NT2/D1 (cell line): ENCODE results near the gene ZNF280A.
"Not testable (repeated sequence)": the region's sequence is repeated elsewhere in the genome, so short reads cannot be mapped to it uniquely, and the experiment has no call there.

Experiments
- DNase-seq: peaks from one replicate; pipeline ENCODE4 v3.0.0-alpha.2; 2011; ENCODE audit warnings: low read depth, low spot score
- H3K27me3 ChIP-seq: 2 replicates; pipeline ENCODE4 v1.6.0; 2011; ENCODE audit warnings: mild to moderate bottlenecking; ENCODE audit not compliant: insufficient read length, insufficient read depth
- H3K36me3 ChIP-seq: 2 replicates; pipeline ENCODE4 v1.6.1; 2011; ENCODE audit warnings: mild to moderate bottlenecking, low read length, mixed read lengths; ENCODE audit not compliant: insufficient read depth, insufficient read length
- H3K4me1 ChIP-seq: 2 replicates; pipeline ENCODE4 v1.5.1; 2011; ENCODE audit not compliant: insufficient read depth, insufficient read length
- H3K4me3 ChIP-seq: 2 replicates; pipeline ENCODE4 v1.5.1; 2011; ENCODE audit warnings: low read depth; ENCODE audit not compliant: insufficient read length
- H3K9ac ChIP-seq: 2 replicates; pipeline ENCODE4 v1.6.0; 2011; ENCODE audit warnings: low read depth; ENCODE audit not compliant: insufficient read length
- H3K9me3 ChIP-seq: 2 replicates; pipeline ENCODE4 v1.5.1; 2011; ENCODE audit warnings: mild to moderate bottlenecking, low read length; ENCODE audit not compliant: insufficient read depth
- SUZ12 ChIP-seq: IDR thresholded peaks from 2 replicates; pipeline ENCODE4 v1.6.1; 2011; ENCODE audit not compliant: insufficient read length, insufficient read depth; ENCODE audit errors: extremely low read depth
- YY1 ChIP-seq: IDR thresholded peaks from 2 replicates; pipeline ENCODE4 v1.6.1; 2011; ENCODE audit not compliant: insufficient read length, insufficient read depth
- ZNF274 ChIP-seq: IDR thresholded peaks from 2 replicates; pipeline ENCODE4 v1.6.1; 2011; ENCODE audit warnings: mild to moderate bottlenecking, low read depth, low read length

The ZNF280A gene

GRCh38 chr22:22536916-22537315 is 16.8 kb upstream of the ZNF280A start:
- Histone ChIP-seq H3K4me1 (no peaks in the 10 kb centered on the region), H3K36me3 (no peaks in the 10 kb centered on the region), H3K9ac (no peak overlapping the region), H3K4me3 (no peak overlapping the region), H3K9me3 (no peaks in the 10 kb centered on the region), H3K27me3 (peaks cover 95% of the 10 kb centered on the region)
- TF ChIP-seq ZNF274 (no peak), YY1 (no peak), SUZ12 (no peak)
- DNase-seq: no peak

GRCh38 chr22:22536515-22536914 is 16.4 kb upstream of the ZNF280A start:
- no peak for DNase-seq
- Histone ChIP-seq H3K27me3 (peaks cover 95% of the 10 kb centered on the region), H3K4me3 (no peak overlapping the region), H3K9ac (no peak overlapping the region), H3K9me3 (no peaks in the 10 kb centered on the region), H3K36me3 (no peaks in the 10 kb centered on the region), H3K4me1 (no peaks in the 10 kb centered on the region)
- TF ChIP-seq ZNF274 (no peak), SUZ12 (no peak), YY1 (no peak)

DNA sequence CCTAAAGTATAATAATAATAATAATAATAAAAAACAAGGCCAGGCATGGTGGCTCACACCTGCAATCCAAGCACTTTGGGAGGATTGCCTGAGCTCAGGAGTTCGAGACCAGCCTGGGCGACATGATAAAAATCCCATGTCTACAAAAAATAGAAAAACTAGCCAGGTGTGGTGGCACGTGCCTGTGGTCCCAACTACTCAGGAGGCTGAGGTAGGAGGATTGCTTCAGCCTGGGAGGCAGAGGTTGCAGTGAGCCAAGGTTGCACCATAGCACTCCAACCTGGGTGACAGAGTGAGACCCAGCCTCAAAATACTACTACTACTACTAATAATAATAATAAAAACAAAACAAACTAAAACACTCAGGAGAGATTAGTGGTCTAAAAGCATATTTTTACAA is 15.6 kb upstream of the ZNF280A start:
- Histone ChIP-seq H3K4me3 (no peak overlapping the region), H3K9ac (no peak overlapping the region), H3K9me3 (no peaks in the 10 kb centered on the region), H3K4me1 (no peaks in the 10 kb centered on the region), H3K27me3 (peaks cover 93% of the 10 kb centered on the region), H3K36me3 (no peaks in the 10 kb centered on the region)
- TF ChIP-seq YY1 (no peak), ZNF274 (no peak), SUZ12 (no peak)
- no peak for DNase-seq

GRCh38 chr22:22534604-22535415 is 14.7 kb upstream of the ZNF280A start:
- no peak for DNase-seq
- Histone ChIP-seq H3K4me1 (no peaks in the 10 kb centered on the region), H3K27me3 (peaks cover 89% of the 10 kb centered on the region), H3K4me3 (no peak overlapping the region), H3K9ac (no peak overlapping the region), H3K36me3 (no peaks in the 10 kb centered on the region), H3K9me3 (no peaks in the 10 kb centered on the region)
- TF ChIP-seq ZNF274 (no peak), YY1 (no peak), SUZ12 (no peak)

GRCh38 chr22:22533863-22534262 is 13.8 kb upstream of the ZNF280A start:
- no peak overlapping the region for H3K9ac ChIP-seq
- H3K4me3 ChIP-seq: no peak overlapping the region
- no peaks in the 10 kb centered on the region for H3K9me3 ChIP-seq
- peaks cover 89% of the 10 kb centered on the region for H3K27me3 ChIP-seq
- no peaks in the 10 kb centered on the region for H3K36me3 ChIP-seq
- no peak for DNase-seq
- no peak for TF ChIP-seq YY1
- H3K4me1 ChIP-seq: no peaks in the 10 kb centered on the region

GRCh38 chr22:22533417-22533816 is 13.3 kb upstream of the ZNF280A start:
- Histone ChIP-seq H3K27me3 (peaks cover 89% of the 10 kb centered on the region), H3K4me3 (no peak overlapping the region), H3K36me3 (no peaks in the 10 kb centered on the region), H3K9me3 (no peaks in the 10 kb centered on the region), H3K4me1 (no peaks in the 10 kb centered on the region), H3K9ac (no peak overlapping the region)
- DNase-seq: no peak
- TF ChIP-seq YY1 (no peak), ZNF274 (no peak), SUZ12 (no peak)

DNA sequence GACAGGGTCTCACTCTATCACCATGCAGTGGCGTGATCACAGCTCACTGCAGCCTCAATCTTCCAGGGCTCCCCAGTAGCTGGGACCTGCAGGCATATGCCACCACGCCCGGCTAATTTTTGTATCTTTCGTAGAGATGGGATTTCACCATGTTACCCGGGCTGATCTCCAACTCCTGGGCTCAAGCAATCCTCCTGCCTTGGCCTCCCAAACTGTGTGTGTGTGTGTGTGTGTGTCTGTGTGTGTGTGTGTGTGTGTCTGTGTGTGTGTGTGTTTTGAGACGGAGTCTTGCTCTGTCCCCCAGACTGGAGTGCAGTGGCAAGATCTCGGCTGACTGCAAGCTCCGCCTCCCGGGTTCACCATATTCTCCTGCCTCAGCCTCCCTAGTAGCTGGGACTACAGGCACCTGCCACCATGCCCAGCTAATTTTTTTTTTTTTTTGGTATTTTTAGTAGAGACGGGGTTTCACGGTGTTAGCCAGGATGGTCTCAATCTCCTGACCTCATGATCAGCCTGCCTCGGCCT is 12.5 kb upstream of the ZNF280A start:
- not testable (repeated sequence) for H3K9me3 ChIP-seq, H3K9ac ChIP-seq, H3K4me1 ChIP-seq, DNase-seq, H3K36me3 ChIP-seq, H3K4me3 ChIP-seq
- H3K27me3 ChIP-seq: peaks cover 89% of the 10 kb centered on the region
